ENCODE results near the gene ZNF385C.

The ZNF385C gene

GRCh38 chr17:42058063-42058462 is 40.2 kb downstream of the ZNF385C start:
- H3K4me3 ChIP-seq (ENCODE audit: low read depth, low read length) = no peak overlapping the region
- no peak for DNase-seq (ENCODE audit: low read depth)

DNA sequence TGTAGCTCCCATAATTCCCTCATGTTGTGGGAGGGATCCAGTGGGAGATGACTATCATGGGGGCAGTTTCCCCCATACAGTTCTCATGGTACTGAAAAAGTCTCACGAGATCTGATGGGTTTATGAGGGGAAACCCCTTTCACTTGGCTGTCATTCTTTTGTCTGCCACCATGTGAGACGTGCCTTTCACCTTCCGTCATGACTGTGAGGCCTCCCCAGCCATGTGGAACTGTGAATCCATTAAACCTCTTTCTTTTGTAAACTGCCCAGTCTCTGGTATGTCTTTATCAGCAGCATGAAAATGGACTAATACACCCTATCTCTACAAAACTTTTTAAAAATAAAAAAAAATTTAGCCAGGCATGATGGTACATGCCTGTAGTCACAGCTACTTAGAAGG is 41.6 kb downstream of the ZNF385C start:
- no peak overlapping the region for H3K4me3 ChIP-seq (ENCODE audit: low read depth, low read length)
- DNase-seq (ENCODE audit: low read depth) = no peak

- DNase-seq (ENCODE audit: low read depth) = no peak
- H3K4me3 ChIP-seq (ENCODE audit: low read depth, low read length) = no peak overlapping the region
Measured at GRCh38 chr17:42055496-42055895, 42.8 kb downstream of the ZNF385C start.

DNA sequence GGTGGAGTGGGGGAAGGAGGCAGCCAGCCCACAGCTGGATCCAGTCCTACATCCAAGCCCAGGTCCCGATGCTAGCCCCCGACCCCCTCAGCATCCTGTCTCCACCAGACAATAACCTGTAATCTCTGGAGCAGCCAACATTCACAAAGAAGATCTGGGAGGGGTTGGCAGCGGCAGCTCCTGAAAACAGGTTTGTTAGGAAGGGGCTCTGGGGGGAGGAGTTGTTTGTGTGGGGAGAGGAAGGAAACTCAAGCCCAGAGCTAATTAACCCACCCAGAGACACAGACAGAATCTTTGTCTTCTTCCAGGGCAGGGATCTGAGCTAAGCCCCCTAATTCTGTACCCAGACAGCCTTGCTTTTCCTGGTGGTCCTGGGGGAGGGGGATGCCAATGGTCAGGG is 43.2 kb downstream of the ZNF385C start:
- DNase-seq (ENCODE audit: low read depth) = no peak
- H3K4me3 ChIP-seq (ENCODE audit: low read depth, low read length) = no peak overlapping the region

DNA sequence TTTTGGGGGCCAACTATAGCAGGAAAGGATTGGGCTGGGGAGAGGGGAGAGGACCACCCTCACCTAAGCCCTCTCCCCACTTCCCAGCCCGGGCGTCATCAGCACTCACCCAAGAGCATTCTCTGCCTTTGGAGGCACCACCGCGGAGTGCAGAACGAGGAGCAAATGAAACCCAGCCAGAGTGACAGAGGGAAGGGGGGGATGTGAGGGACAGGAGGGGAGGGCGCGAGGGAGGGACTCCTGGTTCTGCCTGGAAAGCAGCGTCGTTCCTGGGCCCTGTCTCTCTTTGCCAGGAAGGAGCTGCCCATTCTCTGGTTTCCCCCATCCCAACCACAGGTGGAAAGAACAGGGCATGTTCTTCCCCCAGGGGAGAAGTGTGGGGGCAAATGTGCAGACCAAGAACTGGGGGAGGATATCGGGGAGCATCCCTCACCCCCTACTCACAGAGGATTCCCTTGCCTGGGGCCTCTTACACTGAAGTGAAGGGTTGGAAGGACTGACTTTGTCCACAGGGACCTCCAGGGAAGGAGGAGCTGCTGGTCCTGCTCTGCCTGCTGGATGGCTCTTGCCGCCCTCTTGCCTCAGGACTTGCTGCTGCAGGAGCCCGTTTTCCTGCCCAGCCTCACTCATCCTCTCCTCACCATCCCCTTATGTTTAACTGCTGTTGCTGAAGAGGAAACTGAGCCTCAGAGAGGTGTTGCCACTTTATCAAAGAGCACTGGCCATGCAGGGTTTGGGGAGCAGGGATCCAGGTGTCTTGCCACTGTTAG is 44.4 kb downstream of the ZNF385C start:
- DNase-seq (ENCODE audit: low read depth) = no peak
- H3K4me3 ChIP-seq (ENCODE audit: low read depth, low read length) = no peak overlapping the region

- no peak for DNase-seq (ENCODE audit: low read depth)
- H3K4me3 ChIP-seq (ENCODE audit: low read depth, low read length) = no peak overlapping the region
Measured at GRCh38 chr17:42052346-42052877, 45.9 kb downstream of the ZNF385C start.

DNA sequence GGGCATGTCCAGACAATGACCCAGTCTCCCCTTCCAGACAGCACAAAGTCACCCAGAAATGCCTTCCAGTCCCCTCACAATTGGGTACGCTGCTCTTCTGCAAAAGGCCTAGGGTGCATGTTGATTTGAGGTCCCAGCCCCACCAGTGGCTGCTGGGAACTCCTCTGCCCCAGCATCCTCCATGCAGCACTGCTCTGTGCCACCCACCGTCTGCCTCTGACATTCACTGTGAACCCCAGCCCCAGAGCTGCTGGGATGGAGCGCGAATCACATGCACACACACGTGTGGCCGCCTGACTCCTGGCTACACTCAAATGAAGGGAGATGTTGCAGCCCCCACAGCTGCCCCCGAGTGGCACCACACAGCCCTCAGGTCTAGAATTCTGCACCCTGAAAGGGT is 46.6 kb downstream of the ZNF385C start:
- H3K4me3 ChIP-seq (ENCODE audit: low read depth, low read length) = no peak overlapping the region
- no peak for DNase-seq (ENCODE audit: low read depth)

- H3K4me3 ChIP-seq (ENCODE audit: low read depth, low read length) = no peak overlapping the region
- no peak for DNase-seq (ENCODE audit: low read depth)
Measured at GRCh38 chr17:42051013-42051400, 47.3 kb downstream of the ZNF385C start.

GRCh38 chr17:42050393-42051012 is 47.8 kb downstream of the ZNF385C start, which contains the start of gene C17orf113:
TSS of gene C17orf113 (minus strand) at chr17:42050601. CDS start at chr17:42043376, 7,225 bp downstream.
- DNase-seq (ENCODE audit: low read depth) = no peak
- H3K4me3 ChIP-seq (ENCODE audit: low read depth, low read length) = peak within 1 kb of the TSS; percentile 53

- DNase-seq (ENCODE audit: low read depth) = no peak
- H3K4me3 ChIP-seq (ENCODE audit: low read depth, low read length) = peak overlapping the region; percentile 53
Measured at GRCh38 chr17:42049834-42050392, 48.4 kb downstream of the ZNF385C start.

DNA sequence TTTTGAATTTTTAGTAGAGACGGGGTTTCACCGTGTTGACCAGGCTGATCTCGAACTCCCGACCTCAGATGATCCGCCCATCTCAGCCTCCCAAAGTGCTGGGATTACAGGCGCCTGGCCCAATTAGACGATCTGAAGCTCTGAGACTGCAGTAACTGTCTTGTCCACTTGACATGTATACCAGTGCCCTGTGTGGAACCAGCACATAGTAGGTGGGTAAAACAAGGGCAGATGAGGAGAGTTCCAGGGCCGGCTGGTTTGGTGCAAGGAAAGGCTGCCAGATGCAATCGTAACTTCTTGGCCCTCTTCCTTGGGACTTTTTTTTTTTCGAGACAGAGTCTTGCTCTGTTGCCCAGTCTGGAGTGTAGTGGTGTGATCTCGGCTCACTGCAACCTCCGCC is 50.9 kb downstream of the ZNF385C start:
- no peak for DNase-seq (ENCODE audit: low read depth)
- H3K4me3 ChIP-seq (ENCODE audit: low read depth, low read length) = no peak overlapping the region

GRCh38 chr17:42045719-42046118 is 52.6 kb downstream of the ZNF385C start:
- DNase-seq (ENCODE audit: low read depth) = no peak
- no peak overlapping the region for H3K4me3 ChIP-seq (ENCODE audit: low read depth, low read length)

GRCh38 chr17:42042598-42043319 is 55.5 kb downstream of the ZNF385C start:
- no peak overlapping the region for H3K4me3 ChIP-seq (ENCODE audit: low read depth, low read length)

GRCh38 chr17:42041619-42042018 is 56.7 kb downstream of the ZNF385C start:
- no peak overlapping the region for H3K4me3 ChIP-seq (ENCODE audit: low read depth, low read length)
- no peak for DNase-seq (ENCODE audit: low read depth)

More at GRCh38 chr17:42042598-42043319, 55.5 kb downstream of the ZNF385C start:
- no peak for DNase-seq (ENCODE audit: low read depth)

GRCh38 chr17:42040818-42041217 is 57.5 kb downstream of the ZNF385C start:
- no peak for DNase-seq (ENCODE audit: low read depth)
- H3K4me3 ChIP-seq (ENCODE audit: low read depth, low read length) = no peak overlapping the region

DNA sequence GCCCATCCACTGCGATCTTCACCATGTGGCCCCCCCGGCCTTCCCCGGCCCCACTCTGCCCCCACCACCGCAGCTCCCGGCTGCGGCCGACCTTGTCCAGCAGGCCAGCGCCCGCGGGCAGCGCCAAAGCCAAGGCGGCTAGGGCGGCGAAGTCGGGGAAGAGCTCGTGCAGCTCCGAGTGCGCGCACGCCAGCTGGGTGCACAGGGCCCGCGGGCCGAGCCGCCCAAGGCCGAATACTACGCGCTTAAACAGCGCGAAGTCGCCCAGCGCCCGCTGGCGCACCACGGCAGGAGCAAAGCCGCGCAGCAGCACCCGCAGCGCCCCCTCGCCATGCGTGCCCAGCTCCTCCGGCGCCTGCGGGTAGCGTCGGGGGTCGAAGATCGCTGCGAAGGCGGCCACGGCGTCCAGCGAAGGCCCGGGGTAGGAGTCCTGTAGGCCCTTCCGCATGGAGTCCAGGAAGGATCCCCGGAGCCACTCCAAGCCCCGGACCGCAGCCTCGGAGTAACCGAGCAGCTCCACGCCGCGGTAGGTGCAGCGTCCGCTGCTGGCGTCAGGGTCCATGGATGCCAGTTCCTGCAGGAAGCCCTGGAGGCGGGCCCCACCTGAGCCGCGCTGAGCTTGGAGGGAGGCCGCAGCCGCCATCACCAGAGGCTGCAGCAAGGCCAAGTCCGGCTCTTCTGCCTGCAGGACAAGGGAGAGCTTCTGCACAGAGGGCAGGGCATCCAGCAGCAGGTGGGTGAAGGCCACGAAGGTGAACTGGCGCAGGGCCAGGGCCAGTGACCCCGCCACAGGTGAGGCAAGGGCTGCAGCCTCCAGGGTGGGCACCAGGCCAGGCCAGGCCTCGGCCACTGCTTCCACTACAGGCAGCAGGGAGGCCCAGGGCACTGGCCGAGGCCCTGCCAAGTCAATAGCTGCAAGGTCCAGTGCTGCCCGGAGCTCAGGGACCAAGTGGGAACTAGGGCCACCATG is 58.2 kb downstream of the ZNF385C start:
- H3K4me3 ChIP-seq (ENCODE audit: low read depth, low read length) = no peak overlapping the region
- DNase-seq (ENCODE audit: low read depth) = no peak

- DNase-seq (ENCODE audit: low read depth) = no peak
- no peak overlapping the region for H3K4me3 ChIP-seq (ENCODE audit: low read depth, low read length)
Measured at GRCh38 chr17:42038221-42038973, 59.9 kb downstream of the ZNF385C start.

DNA sequence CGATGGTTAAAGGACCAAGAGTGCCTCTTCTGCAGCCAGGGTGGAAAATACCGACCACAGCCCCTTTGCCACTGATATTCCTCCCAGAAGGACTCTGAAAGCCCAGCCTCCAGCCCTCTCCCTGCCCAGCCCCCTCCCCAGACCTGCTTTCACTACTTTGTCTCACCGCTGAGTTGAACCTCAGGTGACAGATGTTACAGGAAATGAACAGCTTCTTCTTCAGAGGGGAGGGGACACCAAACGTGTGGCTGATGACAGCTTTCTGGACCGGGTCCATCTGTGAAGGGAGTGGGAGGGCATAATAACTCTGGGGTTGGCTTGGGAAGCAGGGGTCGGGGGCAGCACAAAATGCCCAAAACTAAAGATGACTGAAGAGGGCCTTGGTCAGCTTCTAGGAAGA is 64.2 kb downstream of the ZNF385C start:
- H3K4me3 ChIP-seq (ENCODE audit: low read depth, low read length) = no peak overlapping the region
- no peak for DNase-seq (ENCODE audit: low read depth)

All from skeletal muscle cell (primary cell).